AG04449 (cell line): Measurements from ENCODE around the gene FANCC.

ENCODE experiments used
- CTCF ChIA-PET: fragments of 350-600 bp; formaldehyde crosslinking; extraction: SDS; loops from one replicate; lab custom pipeline; 2021; ENCODE audit warnings: antibody characterized with exemption; lab: Yijun Ruan, JAX
- POLR2A ChIA-PET: fragments of 400-600, 350-600 bp; formaldehyde crosslinking; extraction: SDS; loops from one replicate; lab custom pipeline; 2020; ENCODE audit warnings: antibody characterized with exemption, inconsistent platforms; lab: Yijun Ruan, JAX
- DNase-seq: peaks from one replicate; pipeline ENCODE4 v3.0.0-alpha.2; 2010; ENCODE audit warnings: low read depth, low spot score
- H3K4me3 ChIP-seq: 2 replicates; pipeline ENCODE4 v1.5.1; 2011; ENCODE audit warnings: low read depth, mild to moderate bottlenecking, control low read depth, low read length
- CTCF ChIP-seq: IDR thresholded peaks from one replicate; pipeline ENCODE4 v1.5.1; 2011; ENCODE audit warnings: mild to moderate bottlenecking, moderate library complexity, low read length, control low read depth, inconsistent platforms; ENCODE audit not compliant: insufficient read depth; ENCODE audit errors: missing control alignments

FANCC gene

GRCh38 chr9:95096381-95096780 lies 221.1 kb downstream of the FANCC start:
- no peak for TF ChIP-seq CTCF
- no peak overlapping the region for H3K4me3 ChIP-seq
- ChIA-PET POLR2A (no interaction called here), CTCF (interaction anchor here (1.0 to 3.5 kb wide), 7 partner anchors 8 to 415 kb away, joined by 3 to 20 read pairs (median 4); no protein-coding TSS in a partner anchor)
- DNase-seq = no peak

- no peak for DNase-seq
- CTCF ChIA-PET = interaction anchor here (1.0 to 3.5 kb wide), 6 partner anchors 9 to 414 kb away, joined by 3 to 20 read pairs (median 6); no protein-coding TSS in a partner anchor
Observed at GRCh38 chr9:95095641-95096355, 221.7 kb downstream of the FANCC start.

GRCh38 chr9:95094002-95094401 lies 223.5 kb downstream of the FANCC start:
- TF ChIP-seq CTCF = no peak
- CTCF ChIA-PET = interaction anchor here (0.9 to 3.5 kb wide), 3 partner anchors 14 to 38 kb away, joined by 3 to 25 read pairs (median 16); no protein-coding TSS in a partner anchor
- POLR2A ChIA-PET = interaction anchor here (1.1 kb wide), 1 partner anchor 10 kb away, joined by 3 read pairs; no protein-coding TSS in a partner anchor
- no peak for DNase-seq
- H3K4me3 ChIP-seq = no peak overlapping the region

More at GRCh38 chr9:95095641-95096355, 221.7 kb downstream of the FANCC start:
- no peak overlapping the region for H3K4me3 ChIP-seq
- POLR2A ChIA-PET = no interaction called here
- TF ChIP-seq CTCF = no peak

GRCh38 chr9:95093586-95093985 lies 223.9 kb downstream of the FANCC start:
- ChIA-PET CTCF (interaction anchor here (0.9 to 3.5 kb wide), 6 partner anchors 14 to 311 kb away, joined by 3 to 25 read pairs (median 6); no protein-coding TSS in a partner anchor), POLR2A (interaction anchor here (0.6 to 1.2 kb wide), 3 partner anchors 10 to 388 kb away, joined by 3 to 6 read pairs (median 3); no protein-coding TSS in a partner anchor)
- no peak for TF ChIP-seq CTCF
- no peak for DNase-seq
- no peak overlapping the region for H3K4me3 ChIP-seq

- TF ChIP-seq CTCF = no peak
- ChIA-PET CTCF (interaction anchor here (0.8 to 3.5 kb wide), 10 partner anchors 11 to 411 kb away, joined by 3 to 25 read pairs (median 4); no protein-coding TSS in a partner anchor), POLR2A (interaction anchor here (0.6 to 1.2 kb wide), 8 partner anchors 11 to 387 kb away, joined by 3 to 6 read pairs (median 3); no protein-coding TSS in a partner anchor)
- peak; percentile 78 for DNase-seq
- H3K4me3 ChIP-seq = peak overlapping the region; percentile 6; the same call in 1 of the 2 replicates
Observed at GRCh38 chr9:95092262-95093072, 225.0 kb downstream of the FANCC start.
